Nephron (organoid): Measurements from ENCODE around the gene POMZP3.
"Not testable (repeated sequence)": the region's sequence is repeated elsewhere in the genome, so short reads cannot be mapped to it uniquely, and the experiment has no call there.

Experiments used
- H3K27ac Mint-ChIP-seq, 3 experiments: 2 replicates each; pipeline ENCODE4 v1.8.0; 2020; ENCODE audit warnings: mixed read lengths in 3 of 3, mild to moderate bottlenecking in 2 of 3, moderate library complexity in 1 of 3
- H3K27me3 Mint-ChIP-seq: 2 replicates; pipeline ENCODE4 v1.8.0; 2021; ENCODE audit warnings: low read depth, mild to moderate bottlenecking, moderate library complexity, mixed read lengths
- H3K36me3 Mint-ChIP-seq: 2 replicates; pipeline ENCODE4 v1.8.0; 2020; ENCODE audit warnings: low read depth, mixed read lengths
- H3K4me1 Mint-ChIP-seq: 2 replicates; pipeline ENCODE4 v1.8.0; 2020; ENCODE audit warnings: mixed read lengths
- H3K4me3 Mint-ChIP-seq, 3 experiments: 2 replicates each; pipeline ENCODE4 v1.8.0; 2020; ENCODE audit warnings: mild to moderate bottlenecking in 3 of 3, mixed read lengths in 3 of 3, moderate library complexity in 2 of 3
- H3K9me3 Mint-ChIP-seq: 2 replicates; pipeline ENCODE4 v1.8.0; 2020; ENCODE audit warnings: mixed read lengths

The POMZP3 gene

GRCh38 chr7:76570324-76570775 is 56.7 kb downstream of the POMZP3 start:
- not testable (repeated sequence) for H3K27ac Mint-ChIP-seq, H3K4me1 Mint-ChIP-seq, H3K27me3 Mint-ChIP-seq, H3K4me3 Mint-ChIP-seq
- Mint-ChIP-seq H3K36me3 (peaks cover 32% of the 10 kb centered on the region), H3K9me3 (peaks cover 13% of the 10 kb centered on the region)

- not testable (repeated sequence) for H3K4me1 Mint-ChIP-seq, H3K4me3 Mint-ChIP-seq, H3K27ac Mint-ChIP-seq, H3K27me3 Mint-ChIP-seq
- peaks cover 45% of the 10 kb centered on the region for H3K36me3 Mint-ChIP-seq
- H3K9me3 Mint-ChIP-seq = peaks cover 16% of the 10 kb centered on the region
Observed at GRCh38 chr7:76568742-76569141, 58.3 kb downstream of the POMZP3 start.

GRCh38 chr7:76567753-76568152 is 59.3 kb downstream of the POMZP3 start:
- Mint-ChIP-seq H3K36me3 (peaks cover 49% of the 10 kb centered on the region), H3K9me3 (peaks cover 16% of the 10 kb centered on the region)
- not testable (repeated sequence) for H3K27ac Mint-ChIP-seq, H3K4me1 Mint-ChIP-seq, H3K27me3 Mint-ChIP-seq, H3K4me3 Mint-ChIP-seq

- not testable (repeated sequence) for H3K27me3 Mint-ChIP-seq, H3K4me3 Mint-ChIP-seq, H3K27ac Mint-ChIP-seq, H3K4me1 Mint-ChIP-seq
- Mint-ChIP-seq H3K9me3 (peaks cover 16% of the 10 kb centered on the region), H3K36me3 (peaks cover 53% of the 10 kb centered on the region)
Observed at GRCh38 chr7:76567311-76567710, 59.8 kb downstream of the POMZP3 start.

GRCh38 chr7:76565001-76565400 is 62.1 kb downstream of the POMZP3 start:
- not testable (repeated sequence) for H3K4me3 Mint-ChIP-seq, H3K27ac Mint-ChIP-seq
- H3K9me3 Mint-ChIP-seq = peaks cover 21% of the 10 kb centered on the region

GRCh38 chr7:76561342-76561741 is 65.7 kb downstream of the POMZP3 start:
- H3K27me3 Mint-ChIP-seq, H3K4me1 Mint-ChIP-seq, H3K4me3 Mint-ChIP-seq, H3K27ac Mint-ChIP-seq: not testable (repeated sequence)
- peaks cover 59% of the 10 kb centered on the region for H3K36me3 Mint-ChIP-seq
- H3K9me3 Mint-ChIP-seq = peaks cover 15% of the 10 kb centered on the region

More at GRCh38 chr7:76565001-76565400, 62.1 kb downstream of the POMZP3 start:
- not testable (repeated sequence) for H3K27me3 Mint-ChIP-seq, H3K4me1 Mint-ChIP-seq
- peaks cover 55% of the 10 kb centered on the region for H3K36me3 Mint-ChIP-seq

GRCh38 chr7:76560157-76560556 is 66.9 kb downstream of the POMZP3 start:
- Mint-ChIP-seq H3K9me3 (peaks cover 10% of the 10 kb centered on the region), H3K36me3 (peaks cover 54% of the 10 kb centered on the region)
- H3K27me3 Mint-ChIP-seq, H3K27ac Mint-ChIP-seq, H3K4me3 Mint-ChIP-seq, H3K4me1 Mint-ChIP-seq: not testable (repeated sequence)
